GM18858 (cell line): ENCODE measurements around the gene POFUT2.

Source experiments
- ATAC-seq: cut with Tn5 transposase; IDR thresholded peaks from one replicate; pipeline ENCODE4 v1.9.1; 2021; ENCODE audit not compliant: unreplicated experiment

POFUT2 gene

GRCh38 chr21:45264146-45264911 is 23.4 kb downstream of the POFUT2 start:
- ATAC-seq, result no peak

GRCh38 chr21:45263534-45263933 is 24.2 kb downstream of the POFUT2 start:
- ATAC-seq, result no peak

- ATAC-seq, result no peak
Measured at GRCh38 chr21:45262616-45263015, 25.1 kb downstream of the POFUT2 start.

GRCh38 chr21:45262041-45262581 is 25.6 kb downstream of the POFUT2 start:
- no peak for ATAC-seq

- ATAC-seq, result no peak
Measured at GRCh38 chr21:45261093-45261492, 26.6 kb downstream of the POFUT2 start.

- ATAC-seq, result no peak
Measured at GRCh38 chr21:45260191-45260825, 27.4 kb downstream of the POFUT2 start.

GRCh38 chr21:45259206-45259840 is 28.4 kb downstream of the POFUT2 start:
- no peak for ATAC-seq

- ATAC-seq, result no peak
Measured at GRCh38 chr21:45258466-45258865, 29.2 kb downstream of the POFUT2 start.

GRCh38 chr21:45257673-45258341 is 29.9 kb downstream of the POFUT2 start:
- no peak for ATAC-seq

GRCh38 chr21:45256912-45257672 is 30.6 kb downstream of the POFUT2 start:
- no peak for ATAC-seq

GRCh38 chr21:45256021-45256911 is 31.4 kb downstream of the POFUT2 start:
- no peak for ATAC-seq

- no peak for ATAC-seq
Measured at GRCh38 chr21:45255381-45256020, 32.2 kb downstream of the POFUT2 start.

- no peak for ATAC-seq
Measured at GRCh38 chr21:45254460-45254930, 33.2 kb downstream of the POFUT2 start.

GRCh38 chr21:45253633-45254459 is 33.8 kb downstream of the POFUT2 start:
- no peak for ATAC-seq

GRCh38 chr21:45253180-45253579 is 34.5 kb downstream of the POFUT2 start:
- no peak for ATAC-seq

GRCh38 chr21:45252448-45252925 is 35.2 kb downstream of the POFUT2 start:
- ATAC-seq, result no peak

- ATAC-seq, result no peak
Measured at GRCh38 chr21:45251635-45252447, 35.9 kb downstream of the POFUT2 start.
